HuH-7.5 (cell line): Measurements from ENCODE around the gene TEX264.

Experiments used
- DNase-seq: peaks from one replicate; pipeline ENCODE4 v3.0.0; 2011; ENCODE audit warnings: low spot score

Gene TEX264

GRCh38 chr3:51700403-51700802 lies 29.4 kb downstream of the TEX264 start:
- no peak for DNase-seq

GRCh38 chr3:51702156-51702555 lies 31.1 kb downstream of the TEX264 start:
- DNase-seq, result no peak

- DNase-seq, result no peak
Observed at GRCh38 chr3:51703068-51703760, 32.2 kb downstream of the TEX264 start.

- no peak for DNase-seq
Observed at GRCh38 chr3:51703761-51704510, 32.9 kb downstream of the TEX264 start.

GRCh38 chr3:51704511-51704950 lies 33.5 kb downstream of the TEX264 start:
- no peak for DNase-seq

- no peak for DNase-seq
Observed at GRCh38 chr3:51705276-51706020, 34.4 kb downstream of the TEX264 start.

- DNase-seq, result no peak
Observed at GRCh38 chr3:51706021-51706485, 35.0 kb downstream of the TEX264 start.

GRCh38 chr3:51706788-51707731 lies 36.0 kb downstream of the TEX264 start, which contains the start of gene GRM2:
Gene GRM2, plus strand, starts transcription at chr3:51707068. Its CDS starts 1,916 bp downstream, at chr3:51708984.
- DNase-seq, result peak; percentile 87

GRCh38 chr3:51708216-51708845 lies 37.3 kb downstream of the TEX264 start:
- DNase-seq, result peak; percentile 9

GRCh38 chr3:51709004-51709420 lies 38.0 kb downstream of the TEX264 start:
- peak; percentile 13 for DNase-seq

GRCh38 chr3:51709675-51710074 lies 38.6 kb downstream of the TEX264 start:
- DNase-seq, result no peak

GRCh38 chr3:51710631-51711351 lies 39.7 kb downstream of the TEX264 start:
- DNase-seq, result peak; percentile 32

- peak; percentile 2 for DNase-seq
Observed at GRCh38 chr3:51711352-51712037, 40.4 kb downstream of the TEX264 start.

- DNase-seq, result peak; percentile 2
Observed at GRCh38 chr3:51712038-51712420, 41.0 kb downstream of the TEX264 start.

GRCh38 chr3:51712511-51712931 lies 41.5 kb downstream of the TEX264 start:
- no peak for DNase-seq

GRCh38 chr3:51712963-51713362 lies 41.9 kb downstream of the TEX264 start:
- DNase-seq, result no peak

GRCh38 chr3:51715231-51715976 lies 44.4 kb downstream of the TEX264 start:
- DNase-seq, result peak; percentile 4

GRCh38 chr3:51715977-51716294 lies 44.9 kb downstream of the TEX264 start:
- peak; percentile 1 for DNase-seq

- DNase-seq, result no peak
Observed at GRCh38 chr3:51716805-51717204, 45.8 kb downstream of the TEX264 start.
